Erythroblast (primary cell): ENCODE measurements around the gene ITPKB.

Experiments used
- GATA1 ChIP-seq: IDR thresholded peaks from 2 replicates; pipeline ENCODE4 v1.6.1; 2011; ENCODE audit warnings: low read depth, mild to moderate bottlenecking, control low read depth, low read length, moderate library complexity
- POLR2A ChIP-seq: IDR thresholded peaks from 2 replicates; pipeline ENCODE4 v1.6.1; 2011; ENCODE audit warnings: mild to moderate bottlenecking, low read length

- TF ChIP-seq POLR2A (no peak), GATA1 (no peak)
Measured at GRCh38 chr1:226678251-226678650, 60.8 kb downstream of the ITPKB start.
